Loucy (cell line): Measurements from ENCODE around the gene LRRK1.

ENCODE experiments used
- CTCF ChIP-seq: fragments of 200-600 bp; sonication (generic); conservative IDR thresholded peaks from 2 replicates; pipeline ENCODE4 v1.5.1; 2014; ENCODE audit warnings: mild to moderate bottlenecking, antibody characterized with exemption, low read length
- EZH2phosphoT487 ChIP-seq: fragments of 200-600 bp; IDR thresholded peaks from 2 replicates; pipeline ENCODE4 v1.6.1; 2018; ENCODE audit warnings: antibody characterized with exemption, mild to moderate bottlenecking, moderate library complexity, borderline replicate concordance

DNA sequence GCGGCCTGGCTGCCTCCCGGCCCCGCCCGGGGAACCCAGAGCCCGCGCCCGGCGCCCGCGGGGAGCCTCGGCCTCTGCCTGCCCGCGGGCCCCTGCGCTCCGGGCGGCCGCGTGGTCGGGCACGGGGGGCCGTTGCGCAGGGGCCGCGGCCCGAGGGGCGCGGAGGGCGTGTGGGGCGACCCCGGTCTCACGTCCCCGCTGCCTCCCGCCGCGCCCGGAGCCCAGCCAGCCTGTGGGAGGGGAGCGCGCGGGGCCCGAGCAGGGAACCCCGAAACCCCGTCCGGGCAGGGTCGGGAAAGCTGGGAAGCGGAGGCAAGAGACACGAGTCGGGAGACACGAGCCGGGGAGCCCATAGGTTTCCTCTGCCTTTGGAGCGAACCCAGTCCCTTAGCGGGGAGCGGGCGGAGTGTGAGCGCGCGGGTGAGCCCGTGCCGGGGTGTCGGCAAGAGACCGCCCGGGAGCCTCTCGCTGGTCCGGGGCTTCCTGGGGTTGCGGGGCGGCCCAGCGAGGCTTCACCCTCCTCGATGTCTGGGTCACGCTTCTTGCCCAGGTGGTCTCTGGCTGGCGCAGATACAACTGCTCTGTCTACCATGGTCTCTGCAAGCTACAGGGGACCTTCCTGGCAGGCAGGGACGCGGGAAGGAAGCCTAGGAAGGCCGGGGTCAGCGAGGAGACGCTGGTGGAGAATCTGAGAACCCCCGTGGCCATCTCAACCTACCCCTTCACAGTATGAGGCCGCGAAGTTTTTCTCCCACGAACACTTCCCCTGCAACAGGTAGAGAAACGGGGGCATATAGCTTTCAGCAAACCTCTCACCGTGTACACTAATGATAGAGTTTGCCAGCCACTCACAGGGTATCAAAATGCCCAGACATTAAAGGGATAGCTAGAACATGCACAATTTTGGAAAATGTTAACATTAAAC is 586 bp downstream of the LRRK1 start:
- no peak for TF ChIP-seq CTCF
- TF ChIP-seq EZH2phosphoT487 = no peak
